ENCODE data around the gene RAD54L2. TPM values are rescaled to one million over a fixed set of nuclear protein-coding genes. Genes with fewer than 3 reads are reported as not detected.
A peak's percentile ranks its signal among the peaks of the same experiment; 100 is the strongest.
"Not testable (repeated sequence)": the region's sequence is repeated elsewhere in the genome, so short reads cannot be mapped to it uniquely, and the experiment has no call there.

The RAD54L2 gene
- polyA plus RNA-seq, 1 donor: 9.5 TPM

- DNase-seq (ENCODE audit: low read depth): no peak
Measured at GRCh38 chr3:51544011-51544775, 5.7 kb downstream of the RAD54L2 start.

- DNase-seq (ENCODE audit: low read depth): no peak
Measured at GRCh38 chr3:51547274-51547673, 8.8 kb downstream of the RAD54L2 start.

- DNase-seq (ENCODE audit: low read depth): no peak
Measured at GRCh38 chr3:51549311-51549710, 10.8 kb downstream of the RAD54L2 start.

- no peak for DNase-seq (ENCODE audit: low read depth)
Measured at GRCh38 chr3:51550080-51550819, 11.7 kb downstream of the RAD54L2 start.

GRCh38 chr3:51557993-51558392, 19.5 kb downstream of the RAD54L2 start:
- no peak for DNase-seq (ENCODE audit: low read depth)

- DNase-seq (ENCODE audit: low read depth): peak; percentile 68
Measured at GRCh38 chr3:51559411-51559888, 20.9 kb downstream of the RAD54L2 start.

GRCh38 chr3:51559961-51560360, 21.4 kb downstream of the RAD54L2 start:
- no peak for DNase-seq (ENCODE audit: low read depth)

GRCh38 chr3:51562403-51562802, 23.9 kb downstream of the RAD54L2 start:
- not testable (repeated sequence) for DNase-seq (ENCODE audit: low read depth)

- DNase-seq (ENCODE audit: low read depth): no peak
Measured at GRCh38 chr3:51568036-51568435, 29.5 kb downstream of the RAD54L2 start.

GRCh38 chr3:51568996-51569395, 30.5 kb downstream of the RAD54L2 start:
- DNase-seq (ENCODE audit: low read depth): no peak

- DNase-seq (ENCODE audit: low read depth): no peak
Measured at GRCh38 chr3:51578238-51578637, 39.7 kb downstream of the RAD54L2 start.

GRCh38 chr3:51580418-51580817, 41.9 kb downstream of the RAD54L2 start:
- no peak for DNase-seq (ENCODE audit: low read depth)

GRCh38 chr3:51581524-51581923, 43.0 kb downstream of the RAD54L2 start:
- no peak for DNase-seq (ENCODE audit: low read depth)

- no peak for DNase-seq (ENCODE audit: low read depth)
Measured at GRCh38 chr3:51585197-51585596, 46.7 kb downstream of the RAD54L2 start.

GRCh38 chr3:51585871-51586270, 47.4 kb downstream of the RAD54L2 start:
- DNase-seq (ENCODE audit: low read depth): no peak

Other genes with a start within 250 kb of the RAD54L2 start
- gene MANF, start 153.4 kb upstream of the RAD54L2 start, polyA plus RNA-seq (ENCODE audit: insufficient read length): 54.3 TPM
- 19.3 TPM for gene RBM15B, start 147.4 kb upstream of the RAD54L2 start, polyA plus RNA-seq (ENCODE audit: insufficient read length)
- gene DCAF1, start 38.7 kb upstream of the RAD54L2 start, polyA plus RNA-seq (ENCODE audit: insufficient read length): 16.9 TPM
- gene TEX264, start 132.5 kb downstream of the RAD54L2 start, polyA plus RNA-seq (ENCODE audit: insufficient read length): 21.7 TPM
- 0.33 TPM for gene GRM2, start 168.3 kb downstream of the RAD54L2 start, polyA plus RNA-seq (ENCODE audit: insufficient read length)
- not detected for gene IQCF6, start 240.5 kb downstream of the RAD54L2 start, polyA plus RNA-seq (ENCODE audit: insufficient read length)